A549 (cell line): ENCODE measurements around the gene ZNF79.

Experiments
- CBX2 ChIP-seq: fragments of 200-600 bp; sonication (generic); IDR thresholded peaks from 2 replicates; pipeline ENCODE4 v1.6.1; 2016; ENCODE audit warnings: low read depth, mild to moderate bottlenecking, borderline replicate concordance
- CHD2 ChIP-seq: fragments of 150-350 bp; IDR thresholded peaks from 2 replicates; pipeline ENCODE4 v1.6.1; 2014; ENCODE audit warnings: low read length; ENCODE audit not compliant: partially characterized antibody
- CTCF ChIP-seq: fragments of >200 bp; sonication (Bioruptor Twin); formaldehyde crosslinking; IDR thresholded peaks from 3 replicates; pipeline ENCODE4 v1.5.1; 2016
- EHMT2 ChIP-seq: fragments of 200-600 bp; sonication (generic); IDR thresholded peaks from 2 replicates; pipeline ENCODE4 v1.6.1; 2016; ENCODE audit warnings: antibody characterized with exemption, low read depth, mild to moderate bottlenecking, moderate library complexity
- EP300 ChIP-seq, 2 experiments: fragments of >200 bp; sonication (Bioruptor Twin); formaldehyde crosslinking; IDR thresholded peaks; 2 replicates in 1 of 2; 3 replicates in 1 of 2; pipeline ENCODE4 v1.6.1; 2016 to 2017
- HMGXB4 ChIP-seq: fragments of 250-450 bp; sonication (Bioruptor Pico); IDR thresholded peaks from 2 replicates; pipeline ENCODE4 v1.5.0; 2021; ENCODE audit warnings: mild to moderate bottlenecking, moderate library complexity, borderline replicate concordance
- HOXA7 ChIP-seq: fragments of 250-450 bp; sonication (Bioruptor Pico); IDR thresholded peaks from 2 replicates; pipeline ENCODE4 v1.5.0; 2020; ENCODE audit warnings: mild to moderate bottlenecking, moderate library complexity
- MAX ChIP-seq: IDR thresholded peaks from 2 replicates; pipeline ENCODE4 v1.6.1; 2012
- NFE2L2 ChIP-seq: fragments of 150-350 bp; conservative IDR thresholded peaks from 2 replicates; pipeline ENCODE4 v1.6.1; 2014; ENCODE audit warnings: low read length
- NR3C1 ChIP-seq: fragments of >200 bp; sonication (Bioruptor Twin); formaldehyde crosslinking; IDR thresholded peaks from 3 replicates; pipeline ENCODE4 v1.6.1; 2017
- POLR2A ChIP-seq: IDR thresholded peaks from 2 replicates; pipeline ENCODE4 v1.6.1; 2012; ENCODE audit warnings: mild to moderate bottlenecking, low read length
- RCOR1 ChIP-seq: fragments of 150-350 bp; IDR thresholded peaks from 2 replicates; pipeline ENCODE4 v1.6.1; 2014; ENCODE audit warnings: antibody characterized with exemption, low read length, low read depth
- SMC3 ChIP-seq: fragments of >200 bp; sonication (Bioruptor Twin); formaldehyde crosslinking; IDR thresholded peaks from 3 replicates; pipeline ENCODE4 v1.6.1; 2018; ENCODE audit warnings: inconsistent platforms
- ZSCAN20 ChIP-seq: fragments of 250-450 bp; sonication (Bioruptor Pico); IDR thresholded peaks from 2 replicates; pipeline ENCODE4 v1.8.0; 2022; ENCODE audit warnings: mild to moderate bottlenecking, moderate library complexity

GRCh38 chr9:127403507-127404192, 20.5 kb upstream of the ZNF79 start:
- no peak for TF ChIP-seq POLR2A
- no peak for TF ChIP-seq CTCF
- no peak for TF ChIP-seq HOXA7 (CRISPR knock-in tag)
- no peak for TF ChIP-seq HMGXB4 (CRISPR knock-in tag)
- no peak for TF ChIP-seq RCOR1
- TF ChIP-seq EP300 (IDR thresholded peaks at IDR 0.05), result no peak
- no peak for TF ChIP-seq MAX
- no peak for TF ChIP-seq ZSCAN20 (CRISPR knock-in tag)
- no peak for TF ChIP-seq NR3C1
- TF ChIP-seq CHD2, result no peak
- no peak for TF ChIP-seq EHMT2
- no peak for TF ChIP-seq SMC3
- no peak for TF ChIP-seq CBX2
- no peak for TF ChIP-seq NFE2L2
